Measurements from ENCODE around the gene POLL.
"Not testable (repeated sequence)": the region's sequence is repeated elsewhere in the genome, so short reads cannot be mapped to it uniquely, and the experiment has no call there.

The POLL gene

DNA sequence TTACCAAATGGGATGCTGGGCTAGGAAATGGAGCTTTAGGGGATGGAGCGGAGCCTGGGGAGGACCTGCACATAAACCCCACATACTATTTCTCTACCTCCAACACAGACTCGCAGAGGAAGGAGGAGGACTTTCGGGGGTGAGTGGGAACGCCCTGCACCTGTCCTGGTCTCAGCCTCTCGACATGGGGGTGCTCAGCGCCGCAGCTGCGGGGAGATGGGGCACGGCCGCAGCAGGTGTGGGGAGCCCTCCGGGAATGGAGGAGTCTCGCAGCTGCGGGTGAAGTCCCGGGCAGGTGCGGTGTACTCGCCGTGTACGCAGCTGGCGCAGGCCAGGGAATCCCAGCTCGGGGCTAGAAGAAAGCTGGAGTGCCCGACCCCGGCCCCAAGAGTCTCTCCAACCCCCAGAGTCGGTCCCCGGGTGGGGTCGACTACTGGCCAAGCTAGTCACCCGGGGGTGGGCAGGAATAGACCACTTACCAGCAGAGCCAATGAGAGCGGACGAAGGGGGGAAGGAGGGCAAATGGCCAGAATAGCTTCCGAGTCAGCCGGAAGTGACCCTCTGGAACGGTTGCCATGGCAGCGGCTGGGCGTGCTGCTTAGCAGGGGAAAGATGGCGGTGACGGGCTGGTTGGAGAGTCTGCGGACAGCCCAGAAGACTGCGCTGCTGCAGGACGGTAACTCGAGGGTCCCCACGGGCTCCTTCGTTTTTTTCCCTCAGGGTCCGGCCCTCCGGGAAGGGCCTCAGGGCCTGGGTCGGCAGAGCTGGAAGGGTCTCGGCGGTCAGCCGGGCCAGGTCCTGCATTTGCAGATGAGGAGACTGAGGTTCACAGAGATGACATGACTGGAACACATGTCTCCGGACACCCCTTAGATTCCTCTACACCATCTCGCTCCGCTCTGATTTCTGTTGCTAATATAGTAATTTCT, at the start of gene POLL, which contains the start of gene DPCD:
Gene POLL, minus strand, starts transcription at position 533 of the 929 bp plus-strand sequence. CDS start 897 bp downstream, outside the sequence.
Gene DPCD, plus strand, starts transcription at position 597 of the 929 bp plus-strand sequence. Its CDS starts 16 bp downstream, at position 613.
- peak; percentile 78 to 93 (median 86) for DNase-seq (ENCODE audit: low read depth in 3 of 3)

DNA sequence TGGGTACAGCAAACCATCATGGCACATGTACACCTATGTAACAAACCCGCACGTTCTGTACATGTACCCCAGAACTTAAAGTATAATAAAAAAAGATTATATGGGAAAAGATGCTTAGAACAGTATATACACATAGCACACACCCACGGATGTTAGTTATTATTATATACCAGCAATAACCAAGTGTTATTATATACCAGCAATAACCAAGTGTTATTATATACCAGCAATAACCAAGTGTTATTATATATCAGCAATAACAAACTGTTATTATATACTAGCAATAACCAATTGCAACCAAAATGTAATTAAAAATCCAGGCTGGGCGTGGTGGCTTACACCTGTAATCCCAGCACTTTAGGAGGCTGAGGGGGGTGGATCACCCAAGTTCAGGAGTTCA, 45.5 kb upstream of the POLL start:
- DNase-seq (ENCODE audit: low read depth in 3 of 3) = not testable (repeated sequence)

DNA sequence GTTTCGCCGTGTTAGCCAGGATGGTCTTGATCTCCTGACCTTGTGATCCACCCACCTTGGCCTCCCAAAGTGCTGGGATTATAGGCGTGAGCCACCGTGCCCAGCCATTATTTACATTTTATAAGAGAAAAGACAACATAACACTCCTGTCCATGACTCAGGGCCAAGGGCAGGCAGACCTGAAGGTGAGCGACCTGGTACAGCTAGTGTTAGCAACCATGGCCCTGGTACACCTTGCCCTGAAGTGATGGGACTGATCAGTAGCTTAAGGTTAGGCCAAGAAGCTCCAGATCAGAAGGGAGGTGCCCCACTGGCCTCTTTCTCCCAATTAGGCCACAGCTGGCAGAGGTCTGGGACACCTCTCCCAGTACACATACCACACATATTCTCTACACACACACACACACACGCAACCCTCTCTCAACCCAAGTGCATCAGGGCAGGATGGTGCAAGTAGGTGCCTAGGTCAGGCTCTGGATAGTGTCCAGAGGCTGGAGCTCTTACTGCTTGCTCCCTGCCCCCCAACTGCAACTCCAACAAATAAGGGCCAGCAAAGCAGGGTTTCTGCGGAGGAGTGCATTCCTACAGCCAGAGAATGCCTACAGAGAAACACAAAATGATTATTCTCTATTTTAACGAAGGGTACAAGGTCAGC, 43.9 kb upstream of the POLL start:
- DNase-seq (ENCODE audit: low read depth in 3 of 3) = no peak

- no peak for DNase-seq (ENCODE audit: low read depth in 3 of 3)
Observed at GRCh38 chr10:101630633-101630920, 42.5 kb upstream of the POLL start.

- no peak for DNase-seq (ENCODE audit: low read depth in 3 of 3)
Observed at GRCh38 chr10:101629837-101630632, 42.0 kb upstream of the POLL start.

GRCh38 chr10:101625821-101626412, 37.9 kb upstream of the POLL start:
- no peak for DNase-seq (ENCODE audit: low read depth in 3 of 3)

- DNase-seq (ENCODE audit: low read depth in 3 of 3) = no peak
Observed at GRCh38 chr10:101624526-101625102, 36.6 kb upstream of the POLL start.

- DNase-seq (ENCODE audit: low read depth in 3 of 3) = no peak
Observed at GRCh38 chr10:101623528-101623927, 35.5 kb upstream of the POLL start.

- DNase-seq (ENCODE audit: low read depth in 3 of 3) = no peak
Observed at GRCh38 chr10:101619983-101620382, 31.9 kb upstream of the POLL start.

GRCh38 chr10:101618871-101619270, 30.8 kb upstream of the POLL start:
- DNase-seq (ENCODE audit: low read depth in 3 of 3) = no peak

DNA sequence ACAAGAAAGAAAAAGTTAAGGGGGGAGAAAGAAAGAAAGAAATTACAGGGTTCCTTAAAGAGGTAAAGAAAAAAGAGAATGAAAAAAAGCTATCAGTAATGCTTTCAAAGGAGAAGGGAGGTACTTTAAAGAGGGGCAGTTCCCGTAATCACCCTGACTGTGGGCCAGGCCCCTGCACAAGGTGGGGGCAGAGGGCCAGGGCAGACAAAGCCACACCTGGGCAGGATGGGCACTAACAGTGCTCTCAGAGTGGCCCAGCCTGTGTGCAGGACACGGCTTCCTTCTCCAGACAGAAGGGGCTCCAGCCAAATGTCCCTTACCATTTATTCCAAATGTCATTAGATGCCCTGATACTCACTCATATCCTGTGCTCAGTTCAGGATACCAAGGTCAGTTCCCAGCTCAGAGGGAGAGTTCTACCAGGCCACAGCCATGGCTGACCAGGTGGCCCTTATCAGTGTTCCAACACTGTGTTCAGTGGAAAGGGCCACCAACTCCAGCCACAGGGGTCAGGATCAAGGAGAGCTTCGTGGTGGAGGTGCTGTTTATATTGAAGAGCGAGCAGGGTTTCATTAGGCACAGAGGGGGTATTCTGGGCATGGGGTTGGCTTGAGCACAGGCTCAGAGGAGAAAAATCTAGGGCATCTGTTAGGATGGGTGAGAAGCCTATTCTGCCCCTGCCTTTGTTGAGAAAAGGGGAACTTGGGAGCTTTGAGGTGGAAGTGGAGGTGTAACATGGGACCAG, 29.9 kb upstream of the POLL start:
- DNase-seq (ENCODE audit: low read depth in 3 of 3) = no peak

DNA sequence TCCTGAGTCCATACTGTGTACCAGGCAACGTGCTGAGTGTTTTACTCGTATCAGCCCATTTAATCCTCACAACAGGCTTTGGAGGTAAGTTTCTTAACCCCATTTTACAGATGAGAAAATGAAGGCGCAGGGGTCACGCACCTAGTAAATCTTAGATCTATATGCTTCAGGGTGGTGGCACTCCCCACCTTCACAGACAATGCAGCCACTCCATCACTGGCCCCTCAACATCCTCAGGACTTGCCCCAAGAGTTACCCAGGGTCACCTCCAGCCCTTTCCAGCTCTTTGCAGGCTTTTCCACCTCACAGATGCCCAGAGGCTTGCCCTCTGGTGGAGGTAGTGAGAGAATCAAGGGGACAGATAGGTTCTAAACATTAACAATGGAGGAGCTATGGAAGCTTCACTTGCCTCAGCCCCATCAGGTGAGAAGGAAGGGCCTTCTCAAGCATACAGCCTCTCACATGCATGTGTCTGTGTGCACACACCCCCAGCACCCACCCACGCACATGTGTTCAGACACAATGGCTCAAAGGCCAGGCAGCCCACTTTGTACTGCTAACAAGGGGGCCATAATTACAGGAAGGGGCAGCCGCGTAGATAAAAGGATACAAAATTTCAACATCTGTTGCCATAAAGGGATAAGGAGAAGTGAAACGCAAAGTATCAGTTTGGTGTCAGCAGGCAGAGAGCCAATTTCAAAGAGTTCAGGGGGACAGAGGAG, 29.2 kb upstream of the POLL start:
- no peak for DNase-seq (ENCODE audit: low read depth in 3 of 3)

DNA sequence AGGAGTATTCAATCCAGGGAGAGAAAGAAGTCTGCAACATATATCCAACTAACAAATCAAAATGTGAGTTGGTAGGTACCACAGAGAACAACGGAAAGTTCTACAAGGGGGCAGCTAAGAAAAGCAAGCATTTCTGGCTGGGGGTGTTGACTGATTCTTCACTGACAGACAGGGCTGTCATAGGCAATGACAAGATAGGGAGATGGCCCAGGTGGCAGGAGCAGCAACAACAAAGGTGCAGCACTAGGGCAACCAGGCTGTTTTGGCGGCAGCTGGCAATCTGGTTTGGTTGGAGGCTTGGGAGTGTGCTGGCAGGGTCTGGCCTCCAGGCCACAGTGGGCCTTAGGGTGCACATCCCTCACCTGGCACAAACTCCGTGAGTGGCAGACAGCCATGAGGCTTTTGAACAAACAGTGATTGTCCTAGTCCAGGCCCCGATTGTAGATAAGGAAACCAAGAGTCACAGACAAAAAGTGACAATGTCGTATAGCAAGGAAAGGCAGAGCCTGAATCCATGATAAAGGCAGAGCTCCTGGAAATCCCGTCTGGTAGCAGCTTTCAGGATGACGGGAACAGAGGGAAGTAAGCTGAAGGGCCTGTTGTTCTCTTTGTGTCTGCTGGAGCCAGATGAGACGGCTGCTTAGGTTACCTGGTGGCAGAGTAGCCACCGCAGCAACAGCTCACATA, 28.5 kb upstream of the POLL start:
- no peak for DNase-seq (ENCODE audit: low read depth in 3 of 3)

DNA sequence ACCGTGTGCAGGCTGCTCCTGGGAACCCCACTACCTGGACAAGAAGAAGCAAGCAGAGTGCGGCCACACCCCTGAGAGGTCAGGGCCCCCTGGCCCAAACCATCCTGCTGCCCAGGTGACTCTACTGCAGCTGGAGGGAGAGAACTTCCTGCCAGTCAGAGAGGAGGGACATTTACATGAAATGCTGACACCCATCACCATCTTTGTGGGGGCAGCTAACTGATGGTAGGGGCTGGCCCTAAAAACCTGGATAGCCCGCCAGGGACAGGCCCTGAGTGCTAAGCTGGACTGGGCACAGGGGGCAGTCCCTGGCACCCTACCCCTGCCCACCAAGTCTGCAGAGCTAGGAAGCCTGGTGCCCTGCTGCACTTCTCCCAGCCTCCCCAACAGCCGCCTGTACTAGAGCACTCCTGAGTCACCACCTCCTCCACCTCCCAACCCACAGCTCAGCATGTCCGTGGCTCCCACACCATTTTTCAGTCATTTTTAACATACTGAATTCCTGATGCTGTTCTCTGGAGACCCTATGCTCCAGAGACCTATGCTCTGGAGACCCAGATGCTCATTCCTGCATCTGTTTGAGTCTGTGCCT, 27.6 kb upstream of the POLL start:
- no peak for DNase-seq (ENCODE audit: low read depth in 3 of 3)

- no peak for DNase-seq (ENCODE audit: low read depth in 3 of 3)
Observed at GRCh38 chr10:101614663-101615524, 26.8 kb upstream of the POLL start.

GRCh38 chr10:101613646-101614045, 25.6 kb upstream of the POLL start:
- no peak for DNase-seq (ENCODE audit: low read depth in 3 of 3)

GRCh38 chr10:101612872-101613271, 24.8 kb upstream of the POLL start:
- no peak for DNase-seq (ENCODE audit: low read depth in 3 of 3)

DNA sequence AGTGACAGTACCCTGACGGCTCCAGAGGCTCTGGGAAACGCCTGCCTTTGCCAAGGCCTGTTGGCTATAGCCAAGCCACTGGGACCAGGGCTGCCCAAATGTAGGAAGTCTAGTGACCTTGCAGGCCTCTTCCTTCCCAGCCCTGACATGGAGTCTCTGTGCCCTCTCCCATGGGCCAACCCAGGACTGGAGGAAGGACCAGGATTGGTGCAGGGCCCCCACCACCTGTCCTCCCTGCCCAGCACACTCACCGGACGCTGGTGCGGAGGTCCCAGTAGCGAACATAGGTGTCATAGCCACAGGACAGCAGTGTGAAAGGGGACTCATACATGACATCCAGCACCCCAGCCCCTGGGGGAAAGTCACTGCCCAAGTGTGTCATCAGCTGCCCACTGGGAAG, 24.0 kb upstream of the POLL start:
- DNase-seq (ENCODE audit: low read depth in 3 of 3) = no peak

Data from stimulated activated CD4-positive, alpha-beta T cell treated with anti-CD3 and anti-CD28 coated beads, TNF-alpha, amount 100 ng/mL, for 24 hours (primary cell).